H54 (cell line): ENCODE measurements around the gene TCEAL8.

Experiments used
- DNase-seq: peaks from one replicate; pipeline ENCODE4 v3.0.0; 2011; ENCODE audit warnings: low spot score, mixed read lengths; ENCODE audit not compliant: insufficient read length
- FAIRE-seq: peaks from 3 replicates; lab custom pipeline; 2011; peaks lifted over from hg19 to GRCh38; lab: Jason Lieb, UNC
- POLR2A ChIP-seq: IDR thresholded peaks from 2 replicates; pipeline ENCODE4 v1.6.1; 2011; ENCODE audit warnings: low read depth, mild to moderate bottlenecking, low read length

Gene TCEAL8, protein sequence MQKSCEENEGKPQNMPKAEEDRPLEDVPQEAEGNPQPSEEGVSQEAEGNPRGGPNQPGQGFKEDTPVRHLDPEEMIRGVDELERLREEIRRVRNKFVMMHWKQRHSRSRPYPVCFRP

DNA sequence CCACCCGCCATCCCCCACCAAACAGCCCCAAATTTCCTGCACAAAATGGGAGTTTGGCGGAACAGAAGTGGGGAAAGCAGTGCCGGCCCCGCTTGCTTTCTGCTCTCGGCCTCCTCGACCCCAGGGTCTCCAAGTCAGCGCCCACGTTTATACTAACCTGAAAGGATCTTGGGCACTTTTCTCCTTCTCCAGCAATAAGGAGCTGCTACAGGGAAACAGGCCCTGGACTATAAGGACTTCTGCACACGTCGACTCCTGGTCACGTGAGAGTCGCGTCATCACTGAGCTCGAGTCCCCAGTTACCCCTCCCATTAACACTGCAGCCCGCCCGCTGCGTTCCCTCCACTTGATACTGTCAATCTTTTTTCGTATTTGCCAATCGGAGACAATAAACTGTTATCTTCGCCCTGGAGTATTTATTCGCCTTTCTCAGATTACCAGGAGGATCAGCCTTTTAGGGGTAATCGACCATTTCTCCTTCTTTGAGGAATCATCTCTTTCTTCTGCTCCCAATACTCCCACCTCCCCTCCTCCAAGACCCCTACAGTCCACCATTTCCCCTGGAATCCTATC lies at the start of gene TCEAL8:
Gene TCEAL8 (minus strand): TSS at position 235 of the 573 bp plus-strand sequence. CDS start 1,176 bp downstream, outside the sequence.
- peak; percentile 42; the same call in 1 of the 2 replicates for TF ChIP-seq POLR2A
- FAIRE-seq (peak; percentile 93), DNase-seq (peak; percentile 47)

DNA sequence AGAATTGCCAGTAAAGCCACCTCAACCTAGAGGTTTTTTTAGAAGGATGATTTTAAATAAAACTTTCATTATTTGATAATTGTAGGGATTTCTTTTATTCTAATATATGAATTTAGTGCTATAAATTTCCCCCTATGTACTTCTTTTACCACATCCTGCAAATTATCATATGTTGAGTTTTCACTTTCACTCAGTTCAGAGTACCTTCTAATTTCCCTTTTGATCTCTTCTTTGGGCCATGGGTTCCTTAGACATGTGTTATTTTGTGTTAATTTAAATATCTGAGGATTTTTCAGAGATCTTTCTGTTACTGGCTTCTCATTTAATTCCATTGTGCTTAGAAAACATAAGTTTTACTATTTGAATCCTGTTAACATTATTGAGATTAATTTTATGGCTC lies 49.8 kb upstream of the TCEAL8 start:
- no peak for TF ChIP-seq POLR2A
- no peak for FAIRE-seq

DNA sequence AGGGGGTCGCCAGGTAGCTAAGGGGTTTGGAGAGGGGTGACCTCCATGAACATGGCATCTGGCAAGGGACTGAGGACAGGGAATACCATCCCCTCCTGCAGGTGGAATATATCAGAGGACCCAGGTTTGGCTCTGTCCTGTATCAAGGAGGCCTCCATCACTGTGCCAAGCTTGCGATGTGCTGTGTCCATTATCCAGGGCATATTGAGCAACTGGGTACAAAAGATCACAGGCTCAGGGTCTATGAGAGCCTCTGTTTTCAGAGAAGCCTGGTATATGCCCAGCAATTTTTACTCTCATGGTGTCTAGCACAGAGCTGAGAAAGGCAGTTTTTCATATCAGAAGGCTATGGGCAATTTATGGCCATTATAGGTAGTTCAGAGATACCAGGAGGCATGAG lies 38.2 kb upstream of the TCEAL8 start:
- TF ChIP-seq POLR2A, result no peak

More for the DNA sequence above, 49.8 kb upstream of the TCEAL8 start:
- DNase-seq, result no peak

DNA sequence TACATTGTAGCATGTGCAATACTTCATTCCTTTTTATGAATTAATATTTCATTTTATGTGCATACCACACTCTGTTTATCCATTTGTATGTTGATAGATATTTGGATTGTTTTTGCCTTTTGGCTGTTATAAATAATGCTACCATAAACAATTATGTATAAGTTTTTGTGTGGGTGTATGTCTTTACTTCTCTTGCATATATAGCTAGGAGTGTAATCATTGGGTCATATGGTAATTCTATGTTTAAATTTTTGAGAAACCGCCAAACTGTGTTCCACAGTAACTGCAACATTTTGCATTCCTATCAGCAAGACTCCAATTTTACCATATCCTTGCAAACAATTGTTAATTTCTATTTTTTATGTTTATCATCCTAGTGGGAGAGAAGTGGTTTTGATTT lies 24.7 kb upstream of the TCEAL8 start:
- TF ChIP-seq POLR2A, result no peak
- DNase-seq, result no peak
- no peak for FAIRE-seq

More for the DNA sequence above, 38.2 kb upstream of the TCEAL8 start:
- no peak for FAIRE-seq
- no peak for DNase-seq

DNA sequence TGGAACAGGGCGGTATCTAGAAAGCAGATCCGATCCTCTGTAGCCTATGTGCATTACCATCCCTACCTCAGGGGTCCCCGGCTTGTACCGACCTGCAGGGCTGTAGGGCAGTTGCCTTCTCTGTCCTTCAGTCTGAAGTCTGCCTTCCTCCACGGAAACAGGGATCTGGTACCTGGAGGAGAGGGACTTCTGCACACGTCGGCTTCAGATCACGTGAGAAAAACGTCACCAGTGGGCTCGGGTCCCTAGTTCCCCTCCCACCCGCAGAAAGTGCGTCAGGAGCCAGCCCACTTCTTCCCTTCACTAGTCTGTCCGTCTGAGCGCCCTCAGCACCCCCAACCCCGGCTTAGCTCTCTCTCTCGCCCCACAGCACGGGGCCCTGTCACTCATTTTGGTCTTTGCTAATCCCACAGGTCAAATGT lies 21.6 kb upstream of the TCEAL8 start, which contains the start of gene TCEAL5:
Gene TCEAL5 (minus strand): TSS at position 170 of the 422 bp plus-strand sequence. CDS start 2,187 bp downstream, outside the sequence.
- FAIRE-seq (no peak), DNase-seq (no peak)
- TF ChIP-seq POLR2A, result no peak

DNA sequence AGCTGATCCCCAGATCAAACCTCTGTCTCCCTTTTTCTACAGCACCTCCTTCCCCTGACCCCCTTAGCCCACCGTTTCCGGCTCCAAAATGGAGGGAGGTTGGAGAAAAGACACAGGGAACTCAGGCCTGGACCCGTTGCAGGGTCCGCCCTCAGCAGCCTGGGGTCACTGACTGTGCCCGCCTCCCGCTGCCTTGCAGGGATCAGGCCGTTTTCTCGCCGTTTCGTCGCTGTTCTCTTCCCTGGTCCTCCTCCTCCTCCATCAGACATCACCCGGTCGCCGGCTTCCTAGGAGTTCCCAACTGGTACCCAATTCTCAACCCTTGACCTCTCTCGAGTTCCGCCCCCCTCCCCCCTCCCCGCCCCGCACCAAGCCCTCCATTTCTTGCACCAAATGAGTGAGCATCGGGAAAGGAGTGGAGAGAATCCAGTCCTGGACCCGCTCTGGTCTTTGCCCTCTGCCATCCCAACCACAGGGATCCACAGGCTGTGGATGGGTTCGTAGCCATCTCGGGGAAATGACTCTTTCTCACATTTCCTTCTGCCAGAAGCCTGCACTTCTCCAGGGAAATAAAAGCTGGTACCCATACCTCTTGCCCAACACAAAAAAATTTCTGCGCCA lies 21.1 kb upstream of the TCEAL8 start:
- no peak for TF ChIP-seq POLR2A
- DNase-seq, result no peak
- no peak for FAIRE-seq

DNA sequence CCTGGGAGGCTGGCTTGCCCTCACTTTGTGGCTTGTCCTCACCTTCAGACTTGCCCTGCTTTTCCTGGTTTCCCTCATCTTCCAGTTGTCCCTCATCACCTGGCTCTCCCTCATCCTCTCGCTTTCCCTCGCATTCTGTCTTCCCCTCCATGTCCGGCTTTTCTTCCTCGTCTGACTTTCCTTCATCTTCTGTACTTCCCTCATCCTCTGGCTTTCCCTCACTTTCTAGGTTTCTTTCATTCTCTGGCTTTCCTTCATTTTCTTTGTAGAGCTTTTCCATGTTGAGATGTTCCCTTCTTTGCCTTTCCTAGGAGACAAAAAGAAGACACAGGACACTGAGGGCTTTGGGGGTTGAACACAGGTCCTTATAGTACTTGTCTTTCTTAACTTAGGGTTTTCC lies 19.3 kb upstream of the TCEAL8 start:
- TF ChIP-seq POLR2A, result no peak
- FAIRE-seq (no peak), DNase-seq (no peak)

DNA sequence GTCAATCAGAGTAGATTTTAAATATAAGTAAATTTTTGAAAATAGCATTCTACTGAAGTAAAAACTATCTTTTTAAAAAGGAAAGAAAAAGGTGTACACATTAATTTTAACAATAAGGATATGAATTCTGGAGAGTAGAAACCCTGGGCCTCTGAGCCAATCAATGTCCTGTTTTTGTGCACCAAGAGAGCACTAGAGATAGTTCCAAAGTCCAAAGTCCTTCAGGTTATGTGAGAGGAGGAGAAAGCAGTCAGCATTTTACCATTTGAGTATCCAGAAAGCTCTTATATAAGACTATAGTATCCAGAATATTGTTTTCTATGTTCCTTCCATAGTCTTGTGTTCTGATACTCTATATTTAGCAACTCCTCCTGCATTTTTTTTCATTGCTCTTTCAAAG lies 3.3 kb upstream of the TCEAL8 start:
- no peak for FAIRE-seq
- TF ChIP-seq POLR2A, result no peak
- DNase-seq, result no peak

DNA sequence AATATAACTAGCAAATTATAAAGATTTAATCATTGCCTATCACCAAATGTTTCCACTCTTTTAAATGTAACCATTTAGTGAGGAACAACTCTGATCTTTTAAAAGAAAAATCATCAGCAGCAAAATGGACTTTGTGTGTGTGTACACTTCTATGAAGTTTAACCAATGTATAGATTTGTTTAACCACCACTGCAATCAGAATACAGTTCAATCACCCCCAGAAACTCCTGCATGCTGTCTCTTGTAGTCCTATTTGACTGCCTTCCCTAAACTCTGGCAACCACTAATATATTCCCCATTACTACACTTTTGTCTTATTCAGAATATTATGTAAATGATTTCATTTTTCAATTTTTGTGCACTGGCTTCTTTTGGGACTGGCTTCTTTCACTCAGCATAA lies 1.7 kb upstream of the TCEAL8 start:
- DNase-seq (no peak), FAIRE-seq (no peak)
- no peak for TF ChIP-seq POLR2A

DNA sequence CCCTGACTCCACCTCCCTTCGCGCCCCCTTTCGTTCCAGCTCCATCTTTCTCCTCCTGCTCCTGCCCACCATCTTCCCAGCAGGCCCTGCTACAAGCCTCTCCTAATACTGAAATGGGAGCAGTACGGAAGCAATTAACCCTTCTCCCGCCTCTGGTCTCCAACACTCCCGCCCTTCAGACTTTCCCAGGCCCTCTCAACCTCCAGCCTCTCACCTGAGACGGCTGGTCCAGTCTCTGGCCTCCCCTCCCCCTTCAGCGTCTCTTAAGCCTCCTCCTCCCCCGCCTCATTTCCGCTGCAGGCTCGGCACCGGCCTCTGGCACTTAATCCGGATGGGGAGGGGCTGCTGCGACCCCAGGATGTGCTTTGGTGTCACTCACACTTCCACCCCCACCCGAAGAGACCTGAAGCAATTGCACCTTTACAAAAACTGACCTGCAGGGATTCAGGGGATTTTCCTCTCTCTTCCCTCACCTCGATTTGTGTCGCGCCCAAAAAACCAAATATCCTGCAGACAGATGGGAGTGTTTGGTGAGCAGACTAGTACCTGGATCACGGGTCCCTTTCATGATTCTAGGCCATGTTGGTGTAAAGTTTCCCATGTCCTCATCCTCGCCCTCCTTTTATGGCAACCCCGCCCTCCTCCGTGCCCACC lies 657 bp downstream of the TCEAL8 start:
- no peak for FAIRE-seq
- no peak for DNase-seq
- TF ChIP-seq POLR2A, result no peak

DNA sequence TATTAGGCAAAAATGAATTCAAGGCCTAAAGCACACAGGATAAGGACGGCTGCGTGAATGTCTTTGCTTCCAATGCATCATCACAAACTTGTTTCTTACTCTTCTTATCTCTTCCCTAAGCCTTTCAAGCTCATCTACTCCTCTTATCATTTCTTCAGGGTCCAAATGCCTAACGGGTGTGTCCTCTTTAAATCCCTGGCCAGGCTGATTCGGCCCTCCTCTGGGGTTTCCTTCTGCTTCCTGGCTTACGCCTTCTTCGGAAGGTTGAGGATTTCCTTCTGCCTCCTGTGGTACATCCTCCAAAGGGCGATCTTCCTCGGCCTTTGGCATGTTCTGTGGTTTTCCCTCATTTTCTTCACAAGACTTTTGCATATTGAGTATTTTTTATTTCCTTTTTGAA lies 1.3 kb downstream of the TCEAL8 start:
- no peak for DNase-seq
- TF ChIP-seq POLR2A, result no peak
- no peak for FAIRE-seq

DNA sequence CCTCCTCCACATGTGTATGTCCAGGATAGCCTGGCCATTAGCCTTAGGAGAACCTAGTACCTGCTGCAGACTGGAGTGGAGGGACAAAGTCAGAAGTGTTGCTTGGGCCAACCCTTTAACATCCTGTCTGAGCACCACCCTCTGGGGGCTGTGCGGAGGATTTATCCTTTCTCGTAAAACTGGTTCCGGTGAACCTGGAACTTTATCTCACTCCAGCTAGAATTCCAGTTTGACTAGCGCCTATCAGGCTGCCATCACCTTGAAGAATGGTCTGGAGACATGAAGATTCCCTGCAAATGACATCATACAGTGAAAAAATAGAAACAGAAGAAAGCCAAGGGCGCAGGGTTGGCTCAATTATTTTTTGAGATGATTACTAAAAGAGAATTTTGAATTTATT lies 4.0 kb downstream of the TCEAL8 start:
- no peak for DNase-seq
- no peak for FAIRE-seq
- no peak for TF ChIP-seq POLR2A

DNA sequence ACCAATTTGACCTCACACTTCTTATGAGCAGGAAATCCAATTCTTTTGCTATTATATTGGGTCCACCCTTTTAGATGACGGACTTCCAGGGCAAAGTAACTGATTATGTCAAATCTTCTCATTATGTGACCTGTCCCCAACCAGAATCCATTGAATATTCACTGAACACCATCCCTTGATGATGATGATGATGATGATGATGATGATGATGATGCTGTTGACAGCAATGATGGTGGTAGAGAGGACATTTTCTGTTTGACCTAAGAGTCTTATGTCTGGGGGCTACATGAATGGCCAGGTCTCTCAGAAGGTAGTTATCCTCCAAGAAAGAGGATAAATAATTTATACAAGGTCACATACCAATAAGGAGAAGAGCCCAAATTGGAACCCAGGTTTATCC lies 5.2 kb downstream of the TCEAL8 start:
- TF ChIP-seq POLR2A, result no peak
- DNase-seq (no peak), FAIRE-seq (no peak)

DNA sequence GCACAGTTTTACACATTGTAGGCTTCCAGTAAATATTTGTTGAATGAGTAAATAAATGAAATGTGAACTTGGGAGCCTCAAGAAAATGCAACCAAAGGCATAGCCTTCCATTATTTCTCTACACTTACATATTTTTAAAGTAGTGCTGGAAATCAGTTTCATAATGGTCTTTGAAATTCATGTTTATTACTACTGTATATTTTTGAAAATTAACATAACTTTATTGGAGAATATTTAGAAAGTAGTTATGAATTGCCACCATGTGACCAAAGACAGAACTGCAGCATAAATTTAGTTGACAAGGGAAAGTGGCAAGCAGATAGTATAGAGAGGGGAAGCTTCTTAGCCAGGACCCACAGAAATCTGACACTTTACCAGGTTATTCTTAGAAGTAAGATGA lies 6.4 kb downstream of the TCEAL8 start:
- no peak for DNase-seq
- TF ChIP-seq POLR2A, result no peak
- no peak for FAIRE-seq

DNA sequence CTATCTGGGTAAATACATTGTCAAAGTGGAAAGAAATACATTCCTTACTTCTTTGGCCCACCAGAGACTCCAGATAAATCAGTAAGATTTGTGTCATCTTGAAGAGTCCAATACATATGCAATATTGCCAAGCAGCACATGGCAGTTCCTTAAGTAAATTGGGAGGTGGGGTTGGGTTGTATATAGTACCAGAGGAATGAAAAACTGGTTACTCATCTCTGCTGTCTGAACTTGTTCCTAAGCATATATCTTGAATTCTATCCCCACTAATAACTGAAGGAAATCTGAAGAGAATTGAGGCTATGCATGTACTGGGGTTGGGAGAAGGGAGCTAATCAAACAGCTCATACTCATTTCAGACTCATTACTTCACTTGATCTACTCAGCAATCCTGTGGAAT lies 14.8 kb downstream of the TCEAL8 start:
- DNase-seq (no peak), FAIRE-seq (no peak)
- TF ChIP-seq POLR2A, result no peak
